Lower lobe of right lung (tissue), 2 donors: ENCODE data around the gene ASAP3. TPM values are rescaled to one million over a fixed set of nuclear protein-coding genes. Genes with fewer than 3 reads are reported as not detected.

Experiments
- ATAC-seq, 2 donors: fragments of 200-7000 bp; cut with Tn5 transposase; one replicate each; pipeline ENCODE4 v1.9.1; 2020 to 2022; ENCODE audit warnings: mild to moderate bottlenecking in 2 of 2, moderate library complexity in 2 of 2
- DNase-seq: peaks from one replicate; pipeline ENCODE4 v3.0.0-alpha.2; 2020
- H3K27ac ChIP-seq: fragments of 200-600 bp; one replicate; pipeline ENCODE4 v1.8.0; 2022
- H3K27me3 ChIP-seq: fragments of 200-600 bp; one replicate; pipeline ENCODE4 v1.8.0; 2022; ENCODE audit warnings: low read depth
- H3K36me3 ChIP-seq: fragments of 200-600 bp; one replicate; pipeline ENCODE4 v1.8.0; 2022; ENCODE audit warnings: mild to moderate bottlenecking
- H3K4me1 ChIP-seq: fragments of 200-600 bp; one replicate; pipeline ENCODE4 v1.8.0; 2022
- H3K4me3 ChIP-seq: fragments of 200-600 bp; one replicate; pipeline ENCODE4 v1.8.0; 2022; ENCODE audit warnings: mild to moderate bottlenecking
- H3K9me3 ChIP-seq: fragments of 200-600 bp; one replicate; pipeline ENCODE4 v1.8.0; 2022
- CTCF ChIP-seq: fragments of 200-600 bp; IDR thresholded peaks from one replicate; pipeline ENCODE4 v1.8.0; 2022; ENCODE audit warnings: antibody characterized with exemption, mild to moderate bottlenecking
- intact Hi-C: fragments of 100-400 bp; cut with DNase I; formaldehyde crosslinking; loops from one replicate; pipeline ENCODE4 v1.11.0; 2022
- total RNA-seq: library from RNA; stranded (reverse); fragmentation: NEBNext Ultra II Directional; extraction: Animal tissue kit (Norgen Biotek cat#: 25700); gene quantifications from one replicate; pipeline ENCODE4 v1.2.1, GENCODE V29; 2021
- donor health status: DM: no; HTN: yes; CAD: no; lungs with severe emphysema.

ASAP3 gene
- total RNA-seq, 1 donor from 2014 or later: 34.5 TPM

- no peaks in the 10 kb centered on the region for H3K36me3 ChIP-seq
- H3K9me3 ChIP-seq: no peaks in the 10 kb centered on the region
- H3K27me3 ChIP-seq: no peaks in the 10 kb centered on the region
- peak; percentile 95 to 96 for ATAC-seq
- no peak for TF ChIP-seq CTCF
- intact Hi-C loops: no loop called here
- peak; percentile 93 for DNase-seq
- H3K4me3 ChIP-seq: peak overlapping the region; percentile 82
- H3K4me1 ChIP-seq: peaks cover 29% of the 10 kb centered on the region
- peak overlapping the region; percentile 84 for H3K27ac ChIP-seq
Measured at GRCh38 chr1:23484253-23485001, 448 bp upstream of the ASAP3 start.

GRCh38 chr1:23481904-23482303, 2.1 kb downstream of the ASAP3 start:
- no peaks in the 10 kb centered on the region for H3K36me3 ChIP-seq
- no peak for TF ChIP-seq CTCF
- H3K27ac ChIP-seq: no peak overlapping the region
- peak overlapping the region; percentile 82 for H3K4me3 ChIP-seq
- H3K27me3 ChIP-seq: no peaks in the 10 kb centered on the region
- H3K9me3 ChIP-seq: no peaks in the 10 kb centered on the region
- DNase-seq: no peak
- no peak for ATAC-seq
- intact Hi-C loops: no loop called here
- peaks cover 40% of the 10 kb centered on the region for H3K4me1 ChIP-seq

- H3K4me1 ChIP-seq: peaks cover 40% of the 10 kb centered on the region
- H3K9me3 ChIP-seq: no peaks in the 10 kb centered on the region
- ATAC-seq (no peak), DNase-seq (no peak)
- intact Hi-C loops: no loop called here
- no peaks in the 10 kb centered on the region for H3K36me3 ChIP-seq
- H3K27me3 ChIP-seq: no peaks in the 10 kb centered on the region
- no peak for TF ChIP-seq CTCF
- H3K4me3 ChIP-seq: no peak overlapping the region
- H3K27ac ChIP-seq: no peak overlapping the region
Measured at GRCh38 chr1:23481026-23481597, 2.9 kb downstream of the ASAP3 start.

GRCh38 chr1:23480187-23481025, 3.6 kb downstream of the ASAP3 start:
- Histone ChIP-seq H3K4me3 (no peak overlapping the region), H3K27me3 (no peaks in the 10 kb centered on the region), H3K9me3 (no peaks in the 10 kb centered on the region), H3K4me1 (peaks cover 42% of the 10 kb centered on the region), H3K27ac (no peak overlapping the region), H3K36me3 (no peaks in the 10 kb centered on the region)
- DNase-seq: no peak
- TF ChIP-seq CTCF: no peak
- intact Hi-C loops: no loop called here
- no peak for ATAC-seq

GRCh38 chr1:23479666-23479941, 4.4 kb downstream of the ASAP3 start:
- TF ChIP-seq CTCF: no peak
- ATAC-seq: no peak
- no peak for DNase-seq
- Histone ChIP-seq H3K27ac (peak overlapping the region; percentile 34), H3K36me3 (no peaks in the 10 kb centered on the region), H3K9me3 (no peaks in the 10 kb centered on the region), H3K4me3 (no peak overlapping the region), H3K4me1 (peaks cover 50% of the 10 kb centered on the region), H3K27me3 (no peaks in the 10 kb centered on the region)
- intact Hi-C loops: no loop called here
